Stimulated activated CD8-positive, alpha-beta memory T cell treated with anti-CD3 and anti-CD28 coated beads, Interleukin-2, amount 100 ng/mL, for 1 hour (primary cell): ENCODE data around the gene AFAP1L2.
"Not testable (repeated sequence)": the region's sequence is repeated elsewhere in the genome, so short reads cannot be mapped to it uniquely, and the experiment has no call there.

Experiments
- DNase-seq, 2 donors: peaks; one replicate each; pipeline ENCODE4 v3.0.0-alpha.2; 2020; ENCODE audit warnings: low read depth in 2 of 2

The AFAP1L2 gene

GRCh38 chr10:114337510-114338462 is 66.5 kb downstream of the AFAP1L2 start:
- no peak for DNase-seq

- no peak for DNase-seq
Measured at GRCh38 chr10:114336823-114337509, 67.3 kb downstream of the AFAP1L2 start.

GRCh38 chr10:114335614-114336013 is 68.7 kb downstream of the AFAP1L2 start:
- no peak for DNase-seq

GRCh38 chr10:114334301-114334700 is 70.0 kb downstream of the AFAP1L2 start:
- no peak for DNase-seq

- DNase-seq = not testable (repeated sequence)
Measured at GRCh38 chr10:114333441-114333840, 70.9 kb downstream of the AFAP1L2 start.

- DNase-seq = no peak
Measured at GRCh38 chr10:114332301-114333192, 71.8 kb downstream of the AFAP1L2 start.

- no peak for DNase-seq
Measured at GRCh38 chr10:114329634-114330365, 74.5 kb downstream of the AFAP1L2 start.

GRCh38 chr10:114328874-114329273 is 75.4 kb downstream of the AFAP1L2 start:
- DNase-seq = no peak

GRCh38 chr10:114328441-114328812 is 75.9 kb downstream of the AFAP1L2 start:
- DNase-seq = no peak

- DNase-seq = no peak
Measured at GRCh38 chr10:114327537-114328440, 76.5 kb downstream of the AFAP1L2 start.

GRCh38 chr10:114326795-114327194 is 77.5 kb downstream of the AFAP1L2 start:
- no peak for DNase-seq

- no peak for DNase-seq
Measured at GRCh38 chr10:114323023-114323422, 81.3 kb downstream of the AFAP1L2 start.

- no peak for DNase-seq
Measured at GRCh38 chr10:114322344-114322743, 82.0 kb downstream of the AFAP1L2 start.

- no peak for DNase-seq
Measured at GRCh38 chr10:114320249-114321116, 83.8 kb downstream of the AFAP1L2 start.

GRCh38 chr10:114319406-114320248 is 84.7 kb downstream of the AFAP1L2 start:
- no peak for DNase-seq

- no peak for DNase-seq
Measured at GRCh38 chr10:114316744-114317143, 87.6 kb downstream of the AFAP1L2 start.

- no peak for DNase-seq
Measured at GRCh38 chr10:114315566-114316420, 88.5 kb downstream of the AFAP1L2 start.
